Fibroblast of lung (primary cell): ENCODE results near the gene KRT4.

Source experiments
- EZH2 ChIP-seq: IDR thresholded peaks from 2 replicates; pipeline ENCODE4 v1.5.1; 2012; ENCODE audit warnings: low read length, control low read depth, mild to moderate bottlenecking; ENCODE audit errors: missing control alignments
- TF ChIP-seq, protein P1 (sequence below), 2 donors: IDR thresholded peaks in 1 of 2; conservative IDR thresholded peaks in 1 of 2; 1 replicate in 1 of 2; 2 replicates in 1 of 2; pipeline ENCODE4 v1.5.1; 2011 to 2012; ENCODE audit warnings: low read length in 2 of 2, control low read depth in 1 of 2, inconsistent platforms in 1 of 2, low read depth in 1 of 2, mild to moderate bottlenecking in 1 of 2

DNA sequence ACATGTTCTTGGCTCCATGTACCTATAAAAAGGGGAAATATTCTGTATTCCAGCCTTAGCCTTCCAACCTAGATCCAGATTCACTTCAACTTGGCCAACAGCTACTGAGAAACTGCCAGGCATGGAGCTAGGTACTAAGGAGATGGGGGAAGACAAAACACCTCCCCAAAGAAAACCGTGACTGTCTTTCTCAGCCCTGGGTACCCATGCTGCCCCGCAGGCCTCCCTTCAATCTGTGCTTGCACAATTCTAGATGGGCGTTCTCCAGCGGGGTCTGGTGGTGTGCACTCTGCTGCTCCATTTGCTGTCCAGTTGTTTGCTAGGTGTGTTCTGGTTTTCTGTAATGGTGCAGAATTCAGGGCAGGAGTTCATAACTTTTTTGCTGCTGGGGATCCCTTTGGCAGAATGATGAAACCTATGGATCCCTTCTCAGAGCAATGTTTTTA lies 817 bp upstream of the KRT4 start:
- no peak for TF ChIP-seq EZH2
- TF ChIP-seq, protein P1, sequence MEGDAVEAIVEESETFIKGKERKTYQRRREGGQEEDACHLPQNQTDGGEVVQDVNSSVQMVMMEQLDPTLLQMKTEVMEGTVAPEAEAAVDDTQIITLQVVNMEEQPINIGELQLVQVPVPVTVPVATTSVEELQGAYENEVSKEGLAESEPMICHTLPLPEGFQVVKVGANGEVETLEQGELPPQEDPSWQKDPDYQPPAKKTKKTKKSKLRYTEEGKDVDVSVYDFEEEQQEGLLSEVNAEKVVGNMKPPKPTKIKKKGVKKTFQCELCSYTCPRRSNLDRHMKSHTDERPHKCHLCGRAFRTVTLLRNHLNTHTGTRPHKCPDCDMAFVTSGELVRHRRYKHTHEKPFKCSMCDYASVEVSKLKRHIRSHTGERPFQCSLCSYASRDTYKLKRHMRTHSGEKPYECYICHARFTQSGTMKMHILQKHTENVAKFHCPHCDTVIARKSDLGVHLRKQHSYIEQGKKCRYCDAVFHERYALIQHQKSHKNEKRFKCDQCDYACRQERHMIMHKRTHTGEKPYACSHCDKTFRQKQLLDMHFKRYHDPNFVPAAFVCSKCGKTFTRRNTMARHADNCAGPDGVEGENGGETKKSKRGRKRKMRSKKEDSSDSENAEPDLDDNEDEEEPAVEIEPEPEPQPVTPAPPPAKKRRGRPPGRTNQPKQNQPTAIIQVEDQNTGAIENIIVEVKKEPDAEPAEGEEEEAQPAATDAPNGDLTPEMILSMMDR (conservative IDR thresholded peaks at IDR 0.05 in 1 of 2, IDR thresholded peaks at IDR 0.05 in 1 of 2; ENCODE audit: low read depth in 1 of 2, low read length in 2 of 2), result no peak
